ENCODE measurements around the gene LCN6. TPM values are rescaled to one million over a fixed set of nuclear protein-coding genes. Genes with fewer than 3 reads are reported as not detected.

The LCN6 gene
- total RNA-seq, 4 donors from 2014 or later: 14.2 to 70.0 (median 42.9) TPM

DNA sequence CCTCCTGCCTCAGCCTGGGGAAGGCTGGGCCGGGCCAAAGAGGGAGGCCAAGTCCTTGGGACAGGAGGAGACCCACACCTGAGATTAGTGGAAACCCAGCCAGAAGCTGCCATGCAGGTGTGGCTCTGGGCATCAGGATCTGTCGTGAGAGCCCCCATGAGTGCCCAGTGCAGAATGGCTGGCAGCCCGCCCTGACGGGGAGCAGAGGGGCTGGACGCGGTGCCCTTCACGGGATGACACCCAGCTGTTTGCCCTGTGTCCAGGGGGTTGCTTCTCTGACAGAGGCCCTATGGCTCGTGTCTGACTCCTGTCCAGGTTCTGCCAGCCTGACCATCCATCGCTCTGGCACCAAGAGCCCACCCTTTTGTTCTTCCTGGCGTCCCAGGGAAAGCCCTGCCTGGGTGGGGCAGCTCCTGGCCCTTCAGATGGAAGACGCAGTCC is 27.4 kb downstream of the LCN6 start:
- H3K27me3 ChIP-seq: peaks cover 0 to 6% of the 10 kb centered on the region in 2 donors
- H3K9me3 ChIP-seq: no peaks in the 10 kb centered on the region
- WGBS, 2 donors: 64% methylated on average over 5 to 11 of the region's 11 CpGs
- H3K4me3 ChIP-seq: no peak overlapping the region
- peaks cover 0 to 64% (median 16%) of the 10 kb centered on the region in 4 donors for H3K4me1 ChIP-seq
- peak overlapping the region in 2 of 4 donors; percentile 4 to 36 for H3K27ac ChIP-seq
- H3K36me3 ChIP-seq: peaks cover 0 to 52% (median 16%) of the 10 kb centered on the region in 3 donors
- no peak for TF ChIP-seq EP300 (IDR thresholded peaks at IDR 0.05)
- TF ChIP-seq POLR2A (IDR thresholded peaks at IDR 0.05): no peak
- no peak for TF ChIP-seq CTCF (IDR thresholded peaks at IDR 0.05)
- DNase-seq (ENCODE audit: low spot score in 2 of 2): no peak

GRCh38 chr9:136720251-136720897 is 28.0 kb downstream of the LCN6 start:
- H3K9me3 ChIP-seq: no peaks in the 10 kb centered on the region
- peak overlapping the region in 2 of 4 donors; percentile 4 to 36 for H3K27ac ChIP-seq
- no peak overlapping the region for H3K4me3 ChIP-seq
- TF ChIP-seq CTCF (IDR thresholded peaks at IDR 0.05) (no peak), POLR2A (IDR thresholded peaks at IDR 0.05) (no peak), EP300 (IDR thresholded peaks at IDR 0.05) (no peak)
- peaks cover 0 to 59% (median 15%) of the 10 kb centered on the region in 4 donors for H3K4me1 ChIP-seq
- peaks cover 0 to 11% of the 10 kb centered on the region in 2 donors for H3K27me3 ChIP-seq
- DNase-seq (ENCODE audit: low spot score in 2 of 2): no peak
- peaks cover 0 to 47% (median 16%) of the 10 kb centered on the region in 3 donors for H3K36me3 ChIP-seq
- WGBS, 2 donors: 17 to 30% methylated on average over 19 to 20 of the region's 20 CpGs

- 38 to 65% methylated on average over 4 to 6 of the region's 24 CpGs for WGBS, 2 donors
- TF ChIP-seq CTCF (IDR thresholded peaks at IDR 0.05) (no peak), EP300 (IDR thresholded peaks at IDR 0.05) (no peak), POLR2A (IDR thresholded peaks at IDR 0.05) (no peak)
- Histone ChIP-seq H3K36me3 (peaks cover 0 to 36% (median 16%) of the 10 kb centered on the region in 3 donors), H3K27me3 (peaks cover 0 to 22% of the 10 kb centered on the region in 2 donors), H3K9me3 (no peaks in the 10 kb centered on the region), H3K4me3 (no peak overlapping the region), H3K27ac (no peak overlapping the region), H3K4me1 (peaks cover 0 to 57% (median 15%) of the 10 kb centered on the region in 4 donors)
- no peak for DNase-seq (ENCODE audit: low spot score in 2 of 2)
Observed at GRCh38 chr9:136719195-136719880, 29.0 kb downstream of the LCN6 start.

DNA sequence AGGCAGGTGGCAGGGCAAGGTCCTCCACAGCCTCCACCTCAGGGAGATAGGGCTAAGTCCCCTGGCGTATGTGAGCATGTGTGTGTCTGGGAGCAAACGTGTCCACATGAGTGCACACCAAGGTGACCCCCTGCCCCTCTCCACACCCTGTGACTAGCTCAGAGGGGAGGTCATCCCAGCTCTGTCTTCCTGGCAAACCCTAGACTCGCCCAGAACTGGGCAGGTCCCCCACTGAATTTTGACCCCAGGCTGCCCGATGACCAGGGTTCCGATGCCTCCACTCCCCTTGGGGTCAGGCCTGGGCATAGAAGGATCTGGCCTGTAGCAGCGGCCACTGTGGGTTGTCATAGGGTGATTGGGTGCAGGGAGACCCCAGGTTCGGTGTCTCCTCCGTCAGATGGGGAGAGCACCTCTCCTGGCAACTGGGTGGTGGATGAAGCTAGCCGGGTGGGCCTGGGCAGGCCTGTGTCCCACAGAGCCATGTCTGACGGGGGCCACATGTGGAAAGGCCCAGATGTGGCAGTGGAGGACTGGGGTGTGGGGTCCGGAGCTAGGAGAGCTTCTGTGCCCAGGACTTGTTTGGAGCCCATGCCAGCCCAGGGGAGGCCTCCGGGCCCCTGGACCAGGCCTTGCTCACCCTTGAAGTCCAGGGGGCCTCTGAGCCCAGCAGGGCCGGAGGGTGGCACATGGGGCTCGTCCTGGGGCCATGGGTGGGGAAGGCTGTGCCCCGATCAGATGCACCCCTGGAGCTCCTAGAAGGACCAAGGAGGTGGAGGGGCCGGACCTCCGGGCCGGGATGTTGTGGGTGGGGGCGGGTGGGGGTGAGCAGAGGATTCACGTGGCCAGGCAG is 29.8 kb downstream of the LCN6 start:
- DNase-seq (ENCODE audit: low spot score in 2 of 2): no peak

More for the DNA sequence above, 29.8 kb downstream of the LCN6 start:
- 70 to 74% methylated on average over 13 to 16 of the region's 20 CpGs for WGBS, 2 donors
- no peak overlapping the region for H3K4me3 ChIP-seq
- no peaks in the 10 kb centered on the region for H3K9me3 ChIP-seq
- H3K36me3 ChIP-seq: peaks cover 0 to 29% (median 9%) of the 10 kb centered on the region in 3 donors
- TF ChIP-seq POLR2A (IDR thresholded peaks at IDR 0.05) (no peak), EP300 (IDR thresholded peaks at IDR 0.05) (no peak), CTCF (IDR thresholded peaks at IDR 0.05) (no peak)
- H3K27me3 ChIP-seq: peaks cover 0 to 29% of the 10 kb centered on the region in 2 donors
- H3K4me1 ChIP-seq: peaks cover 0 to 57% (median 15%) of the 10 kb centered on the region in 4 donors
- H3K27ac ChIP-seq: no peak overlapping the region
